HAP-1 (cell line): Measurements from ENCODE around the gene FBN2.

Source experiments
- DNase-seq, 2 experiments: peaks; one replicate each; pipeline ENCODE4 v3.0.0-alpha.2; 2016 to 2020; ENCODE audit warnings: low spot score in 2 of 2
- H3K27me3 ChIP-seq: fragments of 250-450 bp; sonication (Bioruptor Pico); 2 replicates; pipeline ENCODE4 v1.5.1; 2020; ENCODE audit warnings: low read depth, mild to moderate bottlenecking, moderate library complexity
- H3K36me3 ChIP-seq: fragments of 250-450 bp; sonication (Bioruptor Pico); replicated peaks from 2 replicates; pipeline ENCODE4 v1.5.1; 2020; ENCODE audit warnings: mild to moderate bottlenecking
- H3K4me1 ChIP-seq: fragments of 250-450 bp; sonication (Bioruptor Pico); 2 replicates; pipeline ENCODE4 v1.5.1; 2020; ENCODE audit warnings: mild to moderate bottlenecking
- H3K4me3 ChIP-seq: fragments of 250-450 bp; sonication (Bioruptor Pico); 2 replicates; pipeline ENCODE4 v1.5.1; 2020; ENCODE audit warnings: mild to moderate bottlenecking, moderate library complexity
- H3K9me3 ChIP-seq: fragments of 250-450 bp; sonication (Bioruptor Pico); 2 replicates; pipeline ENCODE4 v1.5.1; 2020; ENCODE audit warnings: mild to moderate bottlenecking, moderate library complexity
- in situ Hi-C: fragments of 300-500 bp; cut with MboI; formaldehyde crosslinking; loops from 3 replicates; pipeline ENCODE4 v1.14.3; 2020; ENCODE audit warnings: low sequenced_read_pairs, inconsistent platforms, mixed read lengths

FBN2 gene

GRCh38 chr5:128213833-128214232, 324.2 kb downstream of the FBN2 start:
- Histone ChIP-seq H3K4me1 (no peaks in the 10 kb centered on the region), H3K9me3 (no peaks in the 10 kb centered on the region), H3K4me3 (no peak overlapping the region), H3K27me3 (no peaks in the 10 kb centered on the region), H3K36me3 (no peaks in the 10 kb centered on the region)
- no peak for DNase-seq
- in situ Hi-C loops, result loop anchor here (10.0 to 25.0 kb wide), 2 partner anchors 621 to 1548 kb away; no protein-coding TSS in a partner anchor

DNA sequence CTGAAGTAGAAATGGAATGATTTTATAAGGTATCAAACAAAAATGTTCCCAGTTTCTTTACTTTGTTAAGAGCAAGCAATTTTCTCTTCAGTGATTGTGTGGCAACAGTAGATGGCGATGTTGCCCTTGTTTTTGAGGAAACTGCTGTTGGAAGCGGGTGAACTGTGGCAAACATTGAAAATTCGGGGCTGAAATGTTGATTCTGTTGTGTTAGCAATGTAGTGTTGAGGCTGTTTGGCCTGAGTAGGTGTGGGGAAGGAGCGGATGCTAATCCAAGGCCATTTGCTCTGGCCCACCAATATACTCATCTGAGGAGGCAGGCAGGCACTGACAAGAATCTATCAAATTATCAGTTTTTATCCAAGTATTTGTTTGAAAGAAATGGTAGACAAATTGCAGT, 324.7 kb downstream of the FBN2 start:
- Histone ChIP-seq H3K4me1 (no peaks in the 10 kb centered on the region), H3K4me3 (no peak overlapping the region), H3K36me3 (no peaks in the 10 kb centered on the region), H3K9me3 (no peaks in the 10 kb centered on the region), H3K27me3 (no peaks in the 10 kb centered on the region)
- in situ Hi-C loops, result loop anchor here (10.0 to 25.0 kb wide), 2 partner anchors 621 to 1549 kb away; no protein-coding TSS in a partner anchor
- peak; percentile 56 to 75 for DNase-seq

- in situ Hi-C loops, result loop anchor here (10.0 to 25.0 kb wide), 2 partner anchors 623 to 1550 kb away; no protein-coding TSS in a partner anchor
- no peaks in the 10 kb centered on the region for H3K36me3 ChIP-seq
- H3K4me3 ChIP-seq, result no peak overlapping the region
- no peaks in the 10 kb centered on the region for H3K27me3 ChIP-seq
- H3K4me1 ChIP-seq, result no peaks in the 10 kb centered on the region
- DNase-seq, result no peak
- no peaks in the 10 kb centered on the region for H3K9me3 ChIP-seq
Measured at GRCh38 chr5:128212191-128212806, 325.7 kb downstream of the FBN2 start.

- Histone ChIP-seq H3K36me3 (no peaks in the 10 kb centered on the region), H3K27me3 (no peaks in the 10 kb centered on the region), H3K4me3 (no peak overlapping the region), H3K9me3 (no peaks in the 10 kb centered on the region), H3K4me1 (no peaks in the 10 kb centered on the region)
- in situ Hi-C loops, result loop anchor here (10.0 to 25.0 kb wide), 2 partner anchors 454 to 1554 kb away; no protein-coding TSS in a partner anchor
- no peak for DNase-seq
Measured at GRCh38 chr5:128208436-128208835, 329.6 kb downstream of the FBN2 start.
